RWPE2 (cell line): ENCODE measurements around the gene CDC45.

Experiments
- ATAC-seq: fragments of 200-7000 bp; cut with Tn5 transposase; 3 replicates; pipeline ENCODE4 v1.9.1; 2021; ENCODE audit warnings: low read depth
- DNase-seq: peaks from one replicate; pipeline ENCODE4 v3.0.0-alpha.2; 2020; ENCODE audit warnings: low spot score
- H3K27ac ChIP-seq: fragments of 450-650 bp; 2 replicates; pipeline ENCODE4 v1.5.1; 2017; ENCODE audit warnings: mild to moderate bottlenecking; ENCODE audit not compliant: poor library complexity, severe bottlenecking
- H3K27me3 ChIP-seq: fragments of 250-450 bp; sonication (Bioruptor Pico); 2 replicates; pipeline ENCODE4 v1.5.1; 2021; ENCODE audit warnings: mild to moderate bottlenecking, moderate library complexity; ENCODE audit not compliant: insufficient read depth, poor library complexity, severe bottlenecking
- H3K36me3 ChIP-seq: fragments of 250-450 bp; sonication (Bioruptor Pico); 2 replicates; pipeline ENCODE4 v1.5.1; 2020; ENCODE audit warnings: low read depth, mild to moderate bottlenecking, moderate library complexity
- H3K4me1 ChIP-seq: fragments of 250-450 bp; sonication (Bioruptor Pico); 2 replicates; pipeline ENCODE4 v1.5.1; 2021; ENCODE audit warnings: mild to moderate bottlenecking, moderate library complexity; ENCODE audit not compliant: insufficient read depth, poor library complexity, severe bottlenecking
- H3K4me3 ChIP-seq: fragments of 250-450 bp; sonication (Bioruptor Pico); 2 replicates; pipeline ENCODE4 v1.5.1; 2021; ENCODE audit warnings: mild to moderate bottlenecking, moderate library complexity; ENCODE audit not compliant: severe bottlenecking
- H3K9me3 ChIP-seq: fragments of 250-450 bp; sonication (Bioruptor Pico); 2 replicates; pipeline ENCODE4 v1.5.1; 2021; ENCODE audit warnings: mild to moderate bottlenecking, moderate library complexity; ENCODE audit not compliant: severe bottlenecking
- CTCF ChIP-seq: fragments of 450-650 bp; IDR thresholded peaks from one replicate; pipeline ENCODE4 v1.5.1; 2017; ENCODE audit warnings: mild to moderate bottlenecking, moderate library complexity; ENCODE audit not compliant: poor library complexity, severe bottlenecking

Gene CDC45

GRCh38 chr22:19556963-19557545 is 77.3 kb downstream of the CDC45 start:
- no peak for ATAC-seq

DNA sequence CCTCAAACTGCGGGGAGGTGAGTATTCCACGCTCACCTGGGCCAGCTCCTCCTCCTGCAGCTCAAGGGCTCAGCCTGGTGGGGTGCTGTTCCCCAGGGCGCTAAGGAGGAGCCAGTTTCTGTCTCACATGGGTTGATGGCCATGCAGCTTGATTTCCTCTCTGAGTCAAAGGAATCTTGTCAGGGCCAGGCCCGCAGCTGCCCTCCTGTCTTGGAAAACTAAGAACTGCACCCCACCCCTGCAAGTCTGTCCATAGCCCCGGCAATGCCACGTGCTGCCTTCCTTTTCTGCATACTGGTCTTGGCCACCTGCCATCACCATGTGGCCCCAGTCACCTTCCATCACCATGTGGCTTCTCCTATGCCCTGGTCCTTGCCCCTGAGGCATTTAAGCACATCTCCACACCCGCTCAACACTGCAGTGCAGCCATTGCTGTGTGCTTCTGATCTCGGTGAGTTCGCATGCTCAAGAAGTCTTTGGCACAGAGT is 79.6 kb downstream of the CDC45 start:
- Histone ChIP-seq H3K27ac (no peak overlapping the region), H3K4me3 (no peak overlapping the region), H3K27me3 (no peaks in the 10 kb centered on the region), H3K36me3 (no peaks in the 10 kb centered on the region), H3K4me1 (no peaks in the 10 kb centered on the region), H3K9me3 (no peaks in the 10 kb centered on the region)
- no peak for DNase-seq
- no peak for ATAC-seq
- no peak for TF ChIP-seq CTCF

More at GRCh38 chr22:19556963-19557545, 77.3 kb downstream of the CDC45 start:
- H3K9me3 ChIP-seq: peaks cover 6% of the 10 kb centered on the region
- no peaks in the 10 kb centered on the region for H3K36me3 ChIP-seq
- no peak overlapping the region for H3K4me3 ChIP-seq
- no peak overlapping the region for H3K27ac ChIP-seq
- no peak for TF ChIP-seq CTCF
- no peak for DNase-seq
- H3K4me1 ChIP-seq: no peaks in the 10 kb centered on the region
- H3K27me3 ChIP-seq: no peaks in the 10 kb centered on the region

- Histone ChIP-seq H3K36me3 (no peaks in the 10 kb centered on the region), H3K4me1 (no peaks in the 10 kb centered on the region), H3K9me3 (no peaks in the 10 kb centered on the region), H3K27ac (no peak overlapping the region), H3K27me3 (no peaks in the 10 kb centered on the region), H3K4me3 (no peak overlapping the region)
- ATAC-seq (no peak), DNase-seq (no peak)
- TF ChIP-seq CTCF: no peak
These were observed 80.2 kb downstream of the CDC45 start for GRCh38 chr22:19559956-19560355.

DNA sequence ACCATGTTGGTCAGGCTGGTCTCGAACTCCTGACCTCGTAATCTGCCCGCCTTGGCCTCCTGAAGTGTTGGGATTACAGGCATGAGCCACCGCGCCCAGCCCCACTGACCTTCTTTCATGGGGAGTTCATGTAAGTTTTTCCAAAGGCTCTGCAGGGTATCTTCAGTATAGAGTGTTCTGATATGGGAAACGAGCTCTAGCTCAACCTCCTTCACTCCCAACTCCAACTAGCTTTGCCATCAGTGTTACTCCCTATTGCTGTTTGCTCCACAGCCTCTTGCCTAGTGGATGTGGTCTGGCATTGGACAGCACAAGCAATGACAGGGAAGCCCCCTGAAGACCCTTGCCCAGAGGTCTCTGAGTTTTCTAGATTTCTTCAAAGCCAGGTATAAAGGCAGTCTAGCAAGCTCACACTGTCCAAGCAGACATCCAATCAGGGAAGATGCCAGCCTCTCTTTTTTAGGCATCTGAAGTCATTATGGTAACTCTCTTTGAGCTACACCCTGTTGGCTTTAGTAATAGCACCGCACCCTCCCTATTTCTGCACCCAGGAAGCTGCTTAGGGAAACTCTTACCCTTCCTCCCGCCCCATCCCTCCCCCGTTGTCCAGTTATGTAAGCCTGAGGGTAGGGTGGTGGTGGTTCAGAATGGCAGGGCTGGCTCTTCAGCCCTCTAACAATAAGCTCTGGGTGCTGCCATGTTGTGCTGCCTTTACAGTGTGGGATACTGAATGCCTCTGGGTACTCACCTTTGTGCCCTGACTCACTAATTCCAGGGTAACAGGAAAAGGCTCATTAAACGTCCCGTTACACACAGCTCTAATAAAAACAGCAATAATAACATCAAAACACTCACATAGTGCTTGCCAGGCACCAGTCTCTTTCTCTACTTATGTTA is 85.9 kb downstream of the CDC45 start:
- ATAC-seq (peak; percentile 54), DNase-seq (no peak)
- H3K36me3 ChIP-seq: no peaks in the 10 kb centered on the region
- H3K27ac ChIP-seq: no peak overlapping the region
- no peaks in the 10 kb centered on the region for H3K9me3 ChIP-seq
- H3K4me3 ChIP-seq: no peak overlapping the region
- no peaks in the 10 kb centered on the region for H3K27me3 ChIP-seq
- no peak for TF ChIP-seq CTCF
- peaks cover 13% of the 10 kb centered on the region for H3K4me1 ChIP-seq
